Measurements from ENCODE around the gene MRPL54. TPM values are rescaled to one million over a fixed set of nuclear protein-coding genes. Genes with fewer than 3 reads are reported as not detected.

Gene MRPL54
- total RNA-seq, 1 experiment from 2014 or later = 73.9 TPM

- peaks cover 28% of the 10 kb centered on the region for H3K79me2 ChIP-seq (ENCODE audit: low read length)
- intact Hi-C loops (cut with micrococcal nuclease) = loop anchor here (5.0 kb wide), 1 partner anchor 226 kb away; the partner anchor contains the start of gene EEF2
- no peaks in the 10 kb centered on the region for H3K27me3 ChIP-seq (ENCODE audit: low read length)
- peak; percentile 85 for DNase-seq
- H3K27ac ChIP-seq (ENCODE audit: low read length) = peak within 1 kb of the TSS; percentile 99
- ATAC-seq = peak; percentile 49
- H4K20me1 ChIP-seq (ENCODE audit: low read length) = no peaks in the 10 kb centered on the region
- H3K9ac ChIP-seq (ENCODE audit: low read length) = peak within 1 kb of the TSS; percentile 99
- H3K36me3 ChIP-seq (ENCODE audit: low read depth, low read length) = no peaks in the 10 kb centered on the region
- no peaks in the 10 kb centered on the region for H3K9me2 ChIP-seq (replicated peaks; ENCODE audit: low read length)
- BruUV-seq (replicated peaks) = no TSS peak
- peak within 1 kb of the TSS; percentile 90 for H3K4me3 ChIP-seq (ENCODE audit: low read length)
- TF ChIP-seq, protein P1, sequence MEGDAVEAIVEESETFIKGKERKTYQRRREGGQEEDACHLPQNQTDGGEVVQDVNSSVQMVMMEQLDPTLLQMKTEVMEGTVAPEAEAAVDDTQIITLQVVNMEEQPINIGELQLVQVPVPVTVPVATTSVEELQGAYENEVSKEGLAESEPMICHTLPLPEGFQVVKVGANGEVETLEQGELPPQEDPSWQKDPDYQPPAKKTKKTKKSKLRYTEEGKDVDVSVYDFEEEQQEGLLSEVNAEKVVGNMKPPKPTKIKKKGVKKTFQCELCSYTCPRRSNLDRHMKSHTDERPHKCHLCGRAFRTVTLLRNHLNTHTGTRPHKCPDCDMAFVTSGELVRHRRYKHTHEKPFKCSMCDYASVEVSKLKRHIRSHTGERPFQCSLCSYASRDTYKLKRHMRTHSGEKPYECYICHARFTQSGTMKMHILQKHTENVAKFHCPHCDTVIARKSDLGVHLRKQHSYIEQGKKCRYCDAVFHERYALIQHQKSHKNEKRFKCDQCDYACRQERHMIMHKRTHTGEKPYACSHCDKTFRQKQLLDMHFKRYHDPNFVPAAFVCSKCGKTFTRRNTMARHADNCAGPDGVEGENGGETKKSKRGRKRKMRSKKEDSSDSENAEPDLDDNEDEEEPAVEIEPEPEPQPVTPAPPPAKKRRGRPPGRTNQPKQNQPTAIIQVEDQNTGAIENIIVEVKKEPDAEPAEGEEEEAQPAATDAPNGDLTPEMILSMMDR (conservative IDR thresholded peaks at IDR 0.05; ENCODE audit: low read depth, low read length) = peak; percentile 73
- TF ChIP-seq EZH2phosphoT487 (IDR thresholded peaks at IDR 0.05; ENCODE audit: borderline replicate concordance, low read length) = no peak
- CTCF ChIA-PET = interaction anchor here (1.2 kb wide), 1 partner anchor 207 kb away, joined by 3 read pairs; no protein-coding TSS in a partner anchor
- POLR2A ChIA-PET (ENCODE audit: unreplicated experiment) = interaction anchor here (0.7 kb wide), 1 partner anchor 1305 kb away, joined by 4 read pairs; the partner anchor contains the start of gene LMNB2
- peaks cover 5% of the 10 kb centered on the region; the same call in 1 of the 2 replicates for H3K4me1 ChIP-seq (ENCODE audit: insufficient read depth, low read length)
- no peaks in the 10 kb centered on the region for H3F3A ChIP-seq (ENCODE audit: low read length, unreplicated experiment)
- no peaks in the 10 kb centered on the region for H3K9me3 ChIP-seq (ENCODE audit: low read length)
- H2AFZ ChIP-seq (ENCODE audit: low read length) = peak within 1 kb of the TSS; percentile 95
- peak within 1 kb of the TSS; percentile 94 for H3K4me2 ChIP-seq (ENCODE audit: low read length)
These were observed 926 bp upstream of the MRPL54 start, which contains the start of gene APBA3 for GRCh38 chr19:3761382-3762129. APBA3 (minus strand) TSS chr19:3761692; CDS start chr19:3760264, 1,428 bp downstream.

- ChIA-PET POLR2A (ENCODE audit: unreplicated experiment) (interaction anchor here (0.6 to 0.7 kb wide), 2 partner anchors 53 to 1305 kb away, joined by 4 to 7 read pairs; partner anchors contain the start of gene LMNB2), CTCF (interaction anchor here (0.7 to 1.2 kb wide), 2 partner anchors 87 to 207 kb away, joined by 3 read pairs; no protein-coding TSS in a partner anchor)
- peak overlapping the region; percentile 95 for H2AFZ ChIP-seq (ENCODE audit: low read length)
- no peak for DNase-seq
- H4K20me1 ChIP-seq (ENCODE audit: low read length) = no peaks in the 10 kb centered on the region
- no peak for ATAC-seq
- H3K27ac ChIP-seq (ENCODE audit: low read length) = peak overlapping the region; percentile 99; the same call in 1 of the 2 replicates
- no TSS peak for BruUV-seq (replicated peaks)
- H3K9me2 ChIP-seq (replicated peaks; ENCODE audit: low read length) = no peaks in the 10 kb centered on the region
- no peaks in the 10 kb centered on the region for H3K9me3 ChIP-seq (ENCODE audit: low read length)
- H3K4me1 ChIP-seq (ENCODE audit: insufficient read depth, low read length) = peaks cover 5% of the 10 kb centered on the region; the same call in 1 of the 2 replicates
- peak overlapping the region; percentile 94 for H3K4me2 ChIP-seq (ENCODE audit: low read length)
- H3K4me3 ChIP-seq (ENCODE audit: low read length) = peak overlapping the region; percentile 90
- TF ChIP-seq, protein P1 (conservative IDR thresholded peaks at IDR 0.05; ENCODE audit: low read depth, low read length) = no peak
- TF ChIP-seq EZH2phosphoT487 (IDR thresholded peaks at IDR 0.05; ENCODE audit: borderline replicate concordance, low read length) (no peak), EZH2 (IDR thresholded peaks at IDR 0.05; ENCODE audit: low read length, unreplicated experiment) (no peak)
- peaks cover 28% of the 10 kb centered on the region for H3K79me2 ChIP-seq (ENCODE audit: low read length)
- no peaks in the 10 kb centered on the region for H3F3A ChIP-seq (ENCODE audit: low read length, unreplicated experiment)
- H3K36me3 ChIP-seq (ENCODE audit: low read depth, low read length) = no peaks in the 10 kb centered on the region
- H3K27me3 ChIP-seq (ENCODE audit: low read length) = no peaks in the 10 kb centered on the region
- intact Hi-C loops (cut with micrococcal nuclease) = loop anchor here (5.0 kb wide), 1 partner anchor 225 kb away; the partner anchor contains the start of gene EEF2
- peak overlapping the region; percentile 99; the same call in 1 of the 2 replicates for H3K9ac ChIP-seq (ENCODE audit: low read length)
These were observed 380 bp upstream of the MRPL54 start for GRCh38 chr19:3762130-3762473.

Measured in PC-3 (cell line).